Keratinocyte (primary cell): ENCODE measurements around the gene CTNNA2. TPM values are rescaled to one million over a fixed set of nuclear protein-coding genes. Genes with fewer than 3 reads are reported as not detected.
A peak's percentile ranks its signal among the peaks of the same experiment; 100 is the strongest.

Source experiments
- DNase-seq: peaks from one replicate; pipeline ENCODE4 v3.0.0-alpha.2; 2011; ENCODE audit warnings: low read depth, missing footprints, low spot score
- FAIRE-seq: peaks from 2 replicates; lab custom pipeline; 2011; peaks lifted over from hg19 to GRCh38; lab: Jason Lieb, UNC
- H2AFZ ChIP-seq: 2 replicates; pipeline ENCODE4 v1.6.0; 2012; ENCODE audit warnings: low read length, control low read depth, inconsistent platforms; ENCODE audit not compliant: control insufficient read depth
- H3K27ac ChIP-seq: 2 replicates; pipeline ENCODE4 v1.5.1; 2011; ENCODE audit warnings: low read length; ENCODE audit not compliant: control insufficient read depth, insufficient read depth
- H3K27me3 ChIP-seq: 3 replicates; pipeline ENCODE4 v1.6.0; 2011; ENCODE audit warnings: low read length; ENCODE audit not compliant: control insufficient read depth, insufficient read depth; ENCODE audit errors: extremely low read depth
- H3K36me3 ChIP-seq, 2 experiments: 2 replicates in 1 of 2; 3 replicates in 1 of 2; pipeline ENCODE4 v1.5.1; 2011; ENCODE audit warnings: low read length in 2 of 2, mild to moderate bottlenecking in 1 of 2; ENCODE audit not compliant: control insufficient read depth in 2 of 2, insufficient read depth in 2 of 2; ENCODE audit errors: extremely low read depth in 1 of 2
- H3K4me1 ChIP-seq: 3 replicates; pipeline ENCODE4 v1.5.1; 2011; ENCODE audit warnings: low read length; ENCODE audit not compliant: control insufficient read depth, insufficient read depth; ENCODE audit errors: extremely low read depth
- H3K4me2 ChIP-seq: 3 replicates; pipeline ENCODE4 v1.6.0; 2011; ENCODE audit warnings: low read depth, low read length; ENCODE audit not compliant: control insufficient read depth, insufficient read depth; ENCODE audit errors: extremely low read depth
- H3K4me3 ChIP-seq, 3 experiments: fragments of 200-600 bp in 1 of 3; sonication (generic) in 1 of 3; 2 replicates in 2 of 3; 3 replicates in 1 of 3; pipeline ENCODE4 v1.5.1; 2011 to 2016; ENCODE audit warnings: low read length in 3 of 3, mild to moderate bottlenecking in 3 of 3, control low read depth in 2 of 3, inconsistent platforms in 1 of 3, low read depth in 1 of 3, mixed read lengths in 1 of 3, mixed run types in 1 of 3, moderate library complexity in 1 of 3; ENCODE audit not compliant: control insufficient read depth in 2 of 3, insufficient read depth in 2 of 3; ENCODE audit errors: extremely low read depth in 1 of 3
- H3K79me2 ChIP-seq: 2 replicates; pipeline ENCODE4 v1.6.0; 2012; ENCODE audit warnings: low read length; ENCODE audit not compliant: control insufficient read depth, insufficient read depth
- H3K9ac ChIP-seq: 3 replicates; pipeline ENCODE4 v1.6.0; 2011; ENCODE audit warnings: low read length; ENCODE audit not compliant: control insufficient read depth, insufficient read depth; ENCODE audit errors: extremely low read depth
- H3K9me1 ChIP-seq: 3 replicates; pipeline ENCODE4 v1.6.0; 2011; ENCODE audit warnings: low read length; ENCODE audit not compliant: control insufficient read depth, insufficient read depth; ENCODE audit errors: extremely low read depth
- H3K9me3 ChIP-seq: 2 replicates; pipeline ENCODE4 v1.5.1; 2012; ENCODE audit warnings: low read depth, low read length; ENCODE audit not compliant: control insufficient read depth
- H4K20me1 ChIP-seq: 3 replicates; pipeline ENCODE4 v1.6.0; 2011; ENCODE audit warnings: low read length; ENCODE audit not compliant: control insufficient read depth, insufficient read depth; ENCODE audit errors: extremely low read depth
- CTCF ChIP-seq, 3 experiments: IDR thresholded peaks in 1 of 3; conservative IDR thresholded peaks in 1 of 3; optimal IDR thresholded peaks in 1 of 3; 2 replicates in 2 of 3; 3 replicates in 1 of 3; pipeline versions ENCODE3 to v1.5.1; 2011; ENCODE audit warnings: low read length in 3 of 3, mild to moderate bottlenecking in 3 of 3, moderate library complexity in 2 of 3, control low read depth in 1 of 3, inconsistent platforms in 1 of 3; ENCODE audit not compliant: insufficient read depth in 2 of 3; ENCODE audit errors: extremely low read depth in 1 of 3
- EZH2 ChIP-seq: IDR thresholded peaks from one replicate; pipeline ENCODE4 v1.6.1; 2012; ENCODE audit warnings: inconsistent platforms, mild to moderate bottlenecking, low read length, moderate library complexity
- dilution Hi-C: fragments of 300-500 bp; cut with MboI; formaldehyde crosslinking; loops from one replicate; pipeline ENCODE4 v1.7.0; 2020; ENCODE audit warnings: low sequenced_read_pairs; ENCODE audit not compliant: extremely low pct_ligation_motif_present
- polyA plus RNA-seq, 5 experiments: library from polyadenylated mRNA; depleted of rRNA in 3 of 5; stranded (reverse) in 3 of 5; stranded (forward) in 1 of 5; unstranded in 1 of 5; fragments of >200 nt; gene quantifications; 1 replicate in 1 of 5; 2 replicates in 3 of 5; 3 replicates in 1 of 5; pipeline versions ENCODE4 v1.2.1 to v1.2.3, GENCODE V29; 2011 to 2012; ENCODE audit warnings: missing spikeins in 2 of 5, low read depth in 1 of 5, low replicate concordance in 1 of 5

CTNNA2 gene
- polyA plus RNA-seq, 1 donor (not counting 4 experiments of a cell fraction or from before 2014, with no cell fraction given), result not detected

- TF ChIP-seq CTCF (optimal IDR thresholded peaks at IDR 0.05 in 1 of 3, IDR thresholded peaks at IDR 0.05 in 1 of 3, conservative IDR thresholded peaks at IDR 0.05 in 1 of 3; ENCODE audit: extremely low read depth in 1 of 3, insufficient read depth in 2 of 3, low read length in 3 of 3), result peak; percentile 47 to 62 (median 60)
- TF ChIP-seq EZH2, result no peak
- no peak for FAIRE-seq
These were observed 560.3 kb downstream of the CTNNA2 start for GRCh38 chr2:80073134-80073561.

GRCh38 chr2:80074321-80075070 lies 561.6 kb downstream of the CTNNA2 start:
- Histone ChIP-seq H2AFZ (no peak overlapping the region), H3K9me3 (no peaks in the 10 kb centered on the region), H3K27ac (no peak overlapping the region), H3K9me1 (no peaks in the 10 kb centered on the region), H3K79me2 (no peaks in the 10 kb centered on the region), H3K4me3 (no peak overlapping the region), H3K4me2 (no peak overlapping the region), H3K9ac (no peak overlapping the region), H3K27me3 (no peaks in the 10 kb centered on the region), H3K4me1 (no peaks in the 10 kb centered on the region), H3K36me3 (no peaks in the 10 kb centered on the region), H4K20me1 (no peaks in the 10 kb centered on the region)
- no peak for DNase-seq
- no peak for TF ChIP-seq CTCF (optimal IDR thresholded peaks at IDR 0.05 in 1 of 3, IDR thresholded peaks at IDR 0.05 in 1 of 3, conservative IDR thresholded peaks at IDR 0.05 in 1 of 3; ENCODE audit: extremely low read depth in 1 of 3, insufficient read depth in 2 of 3, low read length in 3 of 3)
- no peak for TF ChIP-seq EZH2
- FAIRE-seq, result no peak
- dilution Hi-C loops, result no loop called here

More at GRCh38 chr2:80073134-80073561, 560.3 kb downstream of the CTNNA2 start:
- Histone ChIP-seq H3K79me2 (no peaks in the 10 kb centered on the region), H3K4me1 (no peaks in the 10 kb centered on the region), H3K9me1 (no peaks in the 10 kb centered on the region), H3K36me3 (no peaks in the 10 kb centered on the region), H3K4me3 (no peak overlapping the region), H3K27ac (no peak overlapping the region), H3K9me3 (no peaks in the 10 kb centered on the region), H3K4me2 (no peak overlapping the region), H3K9ac (no peak overlapping the region), H4K20me1 (no peaks in the 10 kb centered on the region), H2AFZ (no peak overlapping the region), H3K27me3 (no peaks in the 10 kb centered on the region)
- peak; percentile 2 for DNase-seq
- dilution Hi-C loops, result no loop called here
